COLO829 (cell line): ENCODE measurements around the gene TSPAN4.
A peak's percentile ranks its signal among the peaks of the same experiment; 100 is the strongest.

ENCODE experiments used
- DNase-seq: peaks from one replicate; pipeline ENCODE4 v3.0.0; 2012; ENCODE audit warnings: low spot score

The TSPAN4 gene

DNA sequence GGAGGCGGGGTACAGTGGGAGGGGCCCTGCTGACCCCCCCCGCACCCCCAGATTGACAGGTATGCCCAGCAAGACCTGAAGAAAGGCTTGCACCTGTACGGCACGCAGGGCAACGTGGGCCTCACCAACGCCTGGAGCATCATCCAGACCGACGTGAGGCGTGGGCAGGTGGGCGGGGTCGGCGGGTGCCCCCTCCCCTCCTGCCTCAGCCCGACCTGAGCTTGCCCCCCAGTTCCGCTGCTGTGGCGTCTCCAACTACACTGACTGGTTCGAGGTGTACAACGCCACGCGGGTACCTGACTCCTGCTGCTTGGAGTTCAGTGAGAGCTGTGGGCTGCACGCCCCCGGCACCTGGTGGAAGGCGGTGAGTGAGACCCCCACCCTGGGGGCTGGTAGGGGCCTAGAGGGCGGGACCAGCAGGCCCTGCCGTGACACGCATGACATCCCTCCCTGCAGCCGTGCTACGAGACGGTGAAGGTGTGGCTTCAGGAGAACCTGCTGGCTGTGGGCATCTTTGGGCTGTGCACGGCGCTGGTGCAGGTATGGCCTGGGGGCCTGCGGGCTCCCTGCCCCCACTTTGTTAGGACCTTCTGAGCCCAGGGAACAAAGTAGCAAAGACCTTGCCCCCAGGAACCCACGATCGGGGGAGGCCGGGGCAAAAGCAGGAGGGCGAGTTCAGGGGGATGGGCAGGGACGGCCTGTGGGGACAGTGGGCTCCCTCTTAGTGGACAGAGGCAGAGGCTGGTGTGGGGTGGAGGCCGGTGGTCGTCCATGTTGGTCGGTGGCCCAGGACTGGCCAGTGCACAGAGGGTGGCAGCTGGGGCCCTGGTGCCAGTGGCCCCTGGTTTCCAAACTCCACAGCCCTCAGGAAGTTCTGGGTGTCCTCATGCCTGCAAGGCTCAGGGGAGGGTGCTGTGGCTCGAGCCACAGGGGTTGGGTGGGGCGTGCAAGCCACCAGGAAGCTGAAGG, 23.1 kb downstream of the TSPAN4 start:
- no peak for DNase-seq

DNA sequence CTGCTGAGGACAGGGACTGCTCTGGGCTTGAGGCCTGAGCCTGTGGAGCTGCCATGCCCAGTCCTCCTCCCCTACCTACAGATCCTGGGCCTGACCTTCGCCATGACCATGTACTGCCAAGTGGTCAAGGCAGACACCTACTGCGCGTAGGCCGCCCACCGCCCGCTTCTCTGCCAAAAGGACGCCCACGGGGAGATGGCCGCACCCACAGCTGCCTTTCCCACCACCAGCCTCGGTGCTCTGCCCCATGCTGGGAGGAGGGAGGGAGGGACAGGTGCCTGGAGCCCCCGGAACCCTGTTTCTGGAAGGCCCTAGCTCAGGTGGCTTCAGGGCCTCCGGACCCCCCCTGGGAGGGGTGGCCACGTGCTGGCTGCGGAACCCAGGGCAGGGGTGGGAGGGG, 23.8 kb downstream of the TSPAN4 start:
- DNase-seq: no peak

DNA sequence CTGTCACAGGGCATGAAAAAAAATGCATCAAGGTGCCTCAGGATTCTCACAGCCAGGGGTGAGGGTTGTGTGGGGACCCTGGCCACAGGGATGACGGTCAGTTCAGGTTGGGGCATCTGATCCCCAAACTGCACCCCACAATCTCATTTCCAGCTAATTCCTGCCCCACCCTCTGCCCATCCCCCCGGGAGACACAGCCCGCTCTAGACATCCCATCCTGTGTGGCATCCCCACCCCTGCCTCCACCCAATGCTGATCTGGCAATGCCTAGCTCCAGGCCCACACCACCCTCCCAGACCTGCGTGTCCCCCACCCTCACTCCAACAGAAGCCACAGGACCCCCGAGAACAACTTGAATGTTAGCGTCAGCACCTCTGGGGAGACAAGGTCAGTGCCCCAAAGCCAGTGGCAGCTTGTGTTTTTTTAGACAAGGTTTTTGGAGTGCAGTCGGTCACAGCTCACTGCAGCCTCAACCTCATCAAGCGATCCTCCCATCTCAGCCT, 25.3 kb downstream of the TSPAN4 start:
- DNase-seq: no peak

DNA sequence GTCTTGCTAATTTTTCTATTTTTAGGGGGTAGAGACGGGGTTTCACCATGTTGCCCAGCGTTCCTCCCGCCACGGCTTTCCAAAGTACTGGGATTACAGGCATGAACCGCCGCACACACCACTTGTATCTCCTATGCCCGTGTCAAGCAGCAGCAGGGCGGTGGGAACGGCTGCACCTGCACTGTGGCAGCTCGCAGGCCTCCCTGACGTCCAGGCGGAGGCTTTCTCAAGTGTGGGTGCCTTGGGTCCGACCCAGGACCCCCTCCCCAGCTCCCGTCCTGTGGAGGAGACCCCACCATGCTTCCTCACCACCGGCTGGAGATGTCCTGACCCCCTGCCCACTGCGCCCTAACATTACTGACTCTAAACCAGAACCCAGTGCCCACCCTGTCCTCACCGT, 25.7 kb downstream of the TSPAN4 start:
- DNase-seq: no peak

DNA sequence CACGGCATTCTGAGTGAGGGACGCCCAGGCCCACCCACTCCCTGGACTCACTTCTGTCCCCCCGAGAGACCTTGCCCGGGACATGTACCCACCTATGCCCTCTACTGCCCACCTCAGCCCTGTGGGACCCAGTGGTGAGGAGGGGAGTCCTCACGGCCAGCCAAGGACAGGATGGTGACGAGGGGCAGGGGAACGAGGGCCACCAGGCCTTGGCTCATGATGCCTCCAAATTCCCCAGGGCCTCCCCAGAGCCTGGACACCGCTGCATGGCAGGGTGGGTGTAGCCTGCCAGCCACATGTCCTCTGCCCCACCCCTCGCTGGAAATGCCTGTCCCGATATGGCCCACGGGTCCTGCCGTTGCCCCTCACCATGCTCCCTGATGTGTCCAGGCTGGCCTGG, 26.1 kb downstream of the TSPAN4 start:
- DNase-seq: no peak

DNA sequence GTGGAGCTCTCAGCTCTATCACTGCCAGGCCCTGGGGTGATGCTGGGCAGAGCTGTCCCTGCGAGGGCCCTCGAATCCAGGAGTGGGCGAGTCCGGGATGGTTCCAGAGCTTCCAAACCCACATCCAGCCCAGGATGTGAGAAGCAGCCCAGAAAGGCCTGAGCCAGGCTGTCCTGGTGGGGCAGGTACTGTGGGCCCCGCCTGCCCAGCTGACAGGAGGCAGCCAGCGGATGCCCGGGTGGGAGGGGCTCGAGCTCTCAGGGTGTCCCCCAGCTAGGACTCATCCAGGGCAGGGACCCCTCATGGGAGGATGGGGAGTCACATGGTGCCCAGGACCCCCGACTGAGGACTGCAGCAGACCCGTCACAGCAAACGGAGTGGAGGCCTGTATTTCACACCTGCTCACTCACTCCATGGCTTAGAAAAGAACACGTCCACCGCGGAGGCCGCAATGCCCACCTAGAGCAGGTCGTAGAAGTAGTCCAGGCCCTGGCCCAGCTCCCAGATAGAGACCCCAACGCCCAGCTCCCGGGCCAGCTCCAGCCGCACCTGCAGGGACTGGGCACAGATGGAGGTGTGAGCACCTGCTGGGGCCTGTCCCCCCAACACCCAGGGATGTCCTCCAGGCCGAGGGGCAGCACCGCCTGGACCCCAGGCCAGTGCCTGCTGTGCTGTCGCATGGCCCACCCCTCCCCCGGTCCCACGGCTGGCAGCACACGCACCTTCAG, 26.9 kb downstream of the TSPAN4 start:
- no peak for DNase-seq

DNA sequence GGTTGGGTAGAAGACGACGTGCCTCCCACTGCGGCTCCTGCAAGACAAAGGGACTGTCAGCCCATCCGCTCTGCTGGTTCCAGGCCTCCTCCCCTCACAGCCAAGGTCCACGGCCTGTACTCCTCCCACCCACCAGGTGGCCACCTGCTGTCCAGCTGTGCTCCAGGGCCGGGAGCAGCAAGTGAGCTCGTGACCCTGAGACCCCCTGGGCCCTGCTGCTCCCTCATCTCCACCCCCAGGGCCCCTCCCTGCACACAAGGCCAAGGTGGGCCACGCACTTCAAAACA, 27.4 kb downstream of the TSPAN4 start:
- DNase-seq: no peak

DNA sequence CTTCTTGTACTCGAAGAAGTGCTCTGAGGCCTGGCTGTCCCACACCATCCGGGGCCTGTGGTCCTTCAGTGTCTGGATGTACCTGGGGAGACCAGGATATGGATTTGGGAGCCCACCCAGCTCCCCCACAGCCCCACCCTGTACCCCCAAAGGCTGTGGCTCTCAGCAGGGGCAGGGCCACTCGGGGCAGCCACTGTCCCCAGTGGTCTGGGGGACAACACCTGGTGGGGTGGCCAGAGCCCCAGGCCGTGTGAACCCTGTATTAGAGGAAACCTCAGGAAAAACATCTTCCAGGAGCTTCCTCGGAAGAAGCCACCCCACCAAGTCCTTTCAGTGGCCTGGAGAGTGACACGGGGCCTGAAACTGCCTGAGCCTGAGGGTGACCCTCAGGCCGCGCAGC, 27.8 kb downstream of the TSPAN4 start:
- no peak for DNase-seq

DNA sequence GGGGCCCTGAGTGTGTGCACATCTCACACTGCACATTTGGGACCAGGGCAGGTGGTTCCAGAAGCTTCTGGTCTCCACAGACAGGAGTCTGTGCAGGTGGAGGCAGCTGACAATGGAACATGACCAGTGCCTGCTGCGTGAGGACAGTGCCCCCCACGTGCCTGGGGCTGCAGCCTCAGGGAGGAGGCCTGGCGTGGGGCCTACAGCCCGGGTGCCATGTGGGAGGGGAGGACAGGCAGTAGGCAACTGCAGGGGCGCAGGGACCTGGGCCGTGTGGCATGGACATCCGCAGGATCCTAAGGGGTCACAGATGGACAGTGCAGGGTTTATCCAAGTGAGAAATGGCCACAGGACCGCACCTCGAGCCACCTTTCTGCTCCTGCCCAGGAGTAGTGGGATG, 28.8 kb downstream of the TSPAN4 start:
- DNase-seq: no peak

DNA sequence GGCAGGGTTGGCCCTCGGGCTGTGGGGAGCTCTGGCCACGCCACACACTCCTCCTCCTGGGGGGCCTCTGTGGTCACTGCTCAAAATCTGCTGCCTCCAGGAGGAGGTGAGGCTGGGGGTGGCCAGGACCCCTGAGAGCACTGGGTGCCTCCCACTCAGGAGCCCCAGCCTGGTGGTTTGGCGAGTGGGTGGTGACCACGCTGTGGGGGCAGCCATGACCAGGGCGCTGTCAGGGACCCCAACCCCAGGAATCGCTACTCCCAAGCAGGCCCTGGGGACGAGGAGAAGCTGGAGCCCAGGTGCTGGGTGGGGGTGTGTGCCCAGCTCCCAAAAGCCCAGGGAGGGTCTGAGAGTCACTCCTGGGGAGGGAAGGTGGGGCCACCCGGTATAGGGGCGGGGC, 30.1 kb downstream of the TSPAN4 start:
- no peak for DNase-seq

DNA sequence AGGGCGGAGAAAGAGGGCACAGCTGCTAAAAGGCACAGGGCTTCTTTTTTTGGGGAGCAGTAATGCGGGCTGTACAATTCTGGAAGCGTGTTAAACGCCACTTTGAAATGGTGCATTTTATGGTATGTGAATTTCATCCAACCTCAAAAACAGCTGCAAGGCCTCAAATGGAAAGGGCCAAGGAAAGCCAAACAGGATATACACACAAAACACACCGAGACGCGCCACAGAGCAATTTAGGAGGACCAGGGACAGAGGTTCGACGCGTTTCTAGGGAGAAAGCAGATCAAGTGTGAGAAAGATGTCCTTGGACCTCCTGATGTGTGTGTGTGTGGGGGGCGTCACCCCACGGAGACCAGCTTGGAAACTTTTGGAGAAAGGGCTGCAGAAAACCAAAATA, 31.1 kb downstream of the TSPAN4 start:
- DNase-seq: no peak

DNA sequence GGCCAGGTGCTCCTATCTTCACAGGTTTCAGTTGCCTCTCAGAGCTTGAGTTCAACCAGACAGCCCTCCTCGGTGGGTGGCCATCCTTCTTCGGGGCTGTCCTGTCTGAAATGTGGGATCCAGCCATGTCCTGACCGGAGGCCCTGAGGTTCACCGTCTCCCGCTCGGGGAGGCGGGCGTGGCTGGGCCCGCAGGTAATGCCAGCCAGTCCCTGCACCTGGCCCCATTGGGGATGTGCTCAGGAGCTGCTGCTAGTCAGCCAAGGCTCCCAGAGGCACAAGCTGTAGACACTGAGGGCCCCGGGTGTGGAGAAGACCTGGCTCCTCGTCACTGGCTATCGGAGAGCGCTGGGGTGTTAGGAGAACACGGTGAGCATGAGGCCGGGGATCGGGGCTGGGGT, 32.6 kb downstream of the TSPAN4 start:
- DNase-seq: no peak

DNA sequence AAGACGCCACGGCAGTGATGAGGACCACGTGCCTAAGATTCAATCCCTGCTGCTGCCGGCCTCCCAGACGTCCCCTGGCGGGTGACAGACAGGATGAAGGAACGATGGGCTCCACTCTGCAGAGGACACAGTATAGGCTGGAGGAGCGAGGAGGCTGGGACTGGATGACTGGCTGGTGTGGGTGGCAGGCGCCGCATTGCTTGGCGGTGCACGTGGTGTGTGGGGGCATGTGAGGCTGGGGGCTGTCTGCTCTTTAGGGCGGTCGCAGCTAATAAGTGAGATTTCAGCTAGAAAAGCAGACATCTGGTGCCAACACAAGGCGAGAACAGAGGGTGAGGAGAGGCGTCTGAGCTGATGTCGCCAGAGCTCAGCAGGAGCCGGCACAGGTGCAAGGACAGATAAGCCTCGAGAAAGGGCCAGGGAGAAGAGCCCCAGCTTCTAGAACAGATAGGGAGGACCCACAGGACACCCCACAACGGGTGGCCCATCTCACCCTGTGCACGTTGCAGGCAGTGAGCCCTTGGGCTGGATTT, 33.2 kb downstream of the TSPAN4 start:
- no peak for DNase-seq

DNA sequence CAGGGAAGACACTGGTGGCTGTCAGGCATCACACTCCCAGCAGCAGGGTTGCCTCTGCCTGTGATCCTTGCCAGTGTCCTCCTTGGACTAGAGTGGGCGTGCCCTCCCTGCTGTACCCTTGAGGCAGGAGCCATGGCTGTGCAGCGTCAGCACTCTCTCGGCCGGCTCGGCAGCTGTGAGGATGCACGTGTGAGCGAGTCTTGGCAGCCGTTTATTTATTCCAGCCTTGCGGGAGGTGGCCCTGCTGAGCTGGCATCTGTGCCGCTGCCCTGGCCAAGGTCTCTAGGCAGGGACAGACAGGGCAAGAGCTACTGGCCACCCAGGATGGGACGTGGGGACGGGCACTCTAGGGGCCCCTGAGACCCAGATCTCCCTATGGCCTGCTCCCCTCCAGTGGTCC, 33.9 kb downstream of the TSPAN4 start:
- DNase-seq: no peak

DNA sequence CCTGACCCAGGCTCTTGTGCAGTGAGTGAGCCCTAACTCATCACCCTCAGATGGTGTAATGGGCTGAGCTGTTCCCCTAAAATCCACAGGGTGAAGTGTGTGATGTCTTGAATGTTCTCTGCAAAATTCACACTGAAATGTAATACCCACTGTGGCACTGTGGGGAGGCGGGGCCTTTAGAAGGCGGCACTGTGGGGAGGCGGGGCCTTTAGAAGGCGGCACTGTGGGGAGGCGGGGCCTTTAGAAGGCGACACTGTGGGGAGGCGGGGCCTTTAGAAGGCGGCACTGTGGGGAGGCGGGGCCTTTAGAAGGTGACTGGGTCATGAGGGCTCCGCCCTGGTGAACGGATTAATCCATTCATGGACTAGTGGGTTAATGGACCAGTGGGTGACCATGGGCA, 34.9 kb downstream of the TSPAN4 start:
- peak; percentile 16 for DNase-seq

DNA sequence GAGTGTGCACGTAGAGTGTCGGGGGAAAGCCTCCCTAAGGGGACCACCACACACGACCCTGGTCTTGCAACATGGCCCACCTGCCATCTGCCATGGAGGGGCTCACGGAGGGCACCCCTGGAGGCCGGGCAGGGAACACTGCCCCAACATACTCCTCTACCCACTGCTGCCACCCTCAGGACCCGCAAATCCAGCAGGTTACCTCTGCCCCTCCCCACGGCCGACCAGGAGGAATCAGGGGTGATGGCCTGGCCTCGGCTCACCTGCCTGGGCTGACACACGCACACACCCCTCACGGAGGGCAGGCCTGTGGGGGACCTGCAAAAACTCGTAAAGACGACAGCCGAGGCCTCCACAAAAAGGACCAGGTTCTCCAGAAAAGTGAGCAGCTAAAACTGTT, 37.8 kb downstream of the TSPAN4 start:
- no peak for DNase-seq

DNA sequence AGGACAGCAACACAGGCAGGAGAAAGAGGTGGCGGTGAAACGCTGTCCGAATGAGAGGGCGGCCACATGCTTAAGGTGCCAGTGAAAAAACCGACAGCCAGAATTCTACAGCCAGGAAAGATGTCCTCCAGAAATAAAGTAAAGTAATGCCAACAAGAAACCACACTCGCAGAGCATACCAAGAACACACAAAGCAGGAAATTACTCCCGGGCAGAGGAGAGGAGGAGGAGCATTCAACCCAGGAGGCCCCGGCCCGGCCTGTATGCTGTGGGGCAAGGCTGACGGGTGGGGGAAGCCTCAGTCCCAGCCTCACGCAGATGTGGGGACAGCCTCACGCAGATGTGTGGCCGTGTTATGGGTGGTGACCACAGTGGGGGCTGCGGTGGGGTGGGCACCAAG, 39.9 kb downstream of the TSPAN4 start:
- DNase-seq: no peak

DNA sequence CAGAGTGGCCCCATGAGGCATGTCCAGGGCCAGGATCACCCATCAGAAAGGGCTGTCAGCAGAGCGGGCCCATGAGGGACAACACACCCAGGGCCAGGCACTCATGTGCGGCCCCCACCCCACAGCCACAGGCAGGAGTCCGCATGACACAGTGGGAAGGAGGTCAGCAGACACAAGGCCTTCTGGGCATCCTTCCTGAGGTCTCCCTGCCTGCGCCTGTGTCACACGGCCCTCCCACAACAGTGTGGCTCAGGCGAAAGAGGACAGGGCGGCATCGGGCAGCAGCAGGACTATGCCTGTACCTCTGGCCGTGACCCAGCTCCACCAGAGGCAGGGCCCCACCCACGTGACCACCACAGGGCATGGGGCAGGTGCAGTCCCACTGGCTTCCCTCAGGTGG, 40.9 kb downstream of the TSPAN4 start:
- no peak for DNase-seq

DNA sequence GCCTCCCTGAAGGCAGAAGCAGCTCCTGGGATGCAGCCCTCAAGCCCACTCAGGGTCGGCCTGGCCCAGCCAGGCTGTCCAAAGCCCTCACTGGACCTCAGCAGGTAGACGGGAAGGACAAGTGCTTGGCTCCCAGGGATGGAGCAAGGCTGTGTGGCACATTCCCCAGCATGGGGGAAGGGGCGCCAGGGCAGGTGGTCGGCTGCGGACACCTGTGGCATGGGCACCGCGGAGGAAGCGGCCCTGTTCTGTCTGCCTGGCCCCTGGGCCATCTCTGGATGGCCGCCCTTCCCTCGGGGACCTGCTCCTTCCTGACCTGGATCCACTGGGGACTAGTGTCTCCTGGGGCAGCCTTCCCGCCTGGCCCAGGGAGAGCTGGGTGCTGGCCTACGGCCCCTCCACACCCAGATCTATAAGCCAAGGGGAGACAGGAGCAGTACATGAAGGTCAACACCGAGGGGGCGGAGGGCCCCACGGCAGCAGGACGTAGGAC, 42.0 kb downstream of the TSPAN4 start:
- DNase-seq: no peak

DNA sequence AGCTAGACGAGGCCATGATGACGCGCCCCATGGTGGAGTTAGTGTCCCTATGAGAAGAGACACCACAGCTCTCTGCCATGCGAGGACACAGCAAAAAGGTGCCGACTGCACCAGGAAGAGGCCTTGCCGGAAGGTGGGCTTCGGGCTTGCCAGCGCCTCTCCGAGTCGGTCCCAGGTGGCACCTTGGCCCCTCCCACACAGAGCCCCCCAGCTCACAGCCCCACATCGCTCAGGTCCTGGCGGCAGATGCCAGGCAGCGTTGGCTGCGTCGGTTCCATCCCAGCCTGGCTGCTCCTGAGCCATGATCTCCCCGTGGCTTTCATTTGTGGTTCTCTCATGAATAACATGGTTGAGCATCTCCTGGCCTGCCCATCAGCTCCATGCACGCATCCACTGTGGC, 43.9 kb downstream of the TSPAN4 start:
- DNase-seq: no peak

DNA sequence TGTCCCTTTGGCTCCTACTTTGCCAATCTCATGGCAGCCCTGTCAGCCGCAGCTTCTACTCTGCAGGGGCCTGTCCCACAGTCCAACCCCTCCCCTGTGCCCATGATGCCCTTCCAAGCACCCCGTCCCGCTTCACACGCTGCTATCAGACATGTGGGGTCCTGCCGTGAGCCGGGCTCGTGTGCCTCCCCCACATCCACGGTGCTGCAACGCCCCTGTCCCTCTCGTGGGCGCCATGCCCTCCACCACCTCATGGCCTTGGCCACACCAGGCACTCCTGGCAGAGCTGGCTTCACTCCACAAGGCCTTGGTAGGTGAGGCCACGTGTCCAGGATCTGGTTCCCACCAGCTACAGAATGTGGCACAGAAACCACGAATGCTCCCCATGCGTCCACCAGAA, 44.9 kb downstream of the TSPAN4 start:
- no peak for DNase-seq

DNA sequence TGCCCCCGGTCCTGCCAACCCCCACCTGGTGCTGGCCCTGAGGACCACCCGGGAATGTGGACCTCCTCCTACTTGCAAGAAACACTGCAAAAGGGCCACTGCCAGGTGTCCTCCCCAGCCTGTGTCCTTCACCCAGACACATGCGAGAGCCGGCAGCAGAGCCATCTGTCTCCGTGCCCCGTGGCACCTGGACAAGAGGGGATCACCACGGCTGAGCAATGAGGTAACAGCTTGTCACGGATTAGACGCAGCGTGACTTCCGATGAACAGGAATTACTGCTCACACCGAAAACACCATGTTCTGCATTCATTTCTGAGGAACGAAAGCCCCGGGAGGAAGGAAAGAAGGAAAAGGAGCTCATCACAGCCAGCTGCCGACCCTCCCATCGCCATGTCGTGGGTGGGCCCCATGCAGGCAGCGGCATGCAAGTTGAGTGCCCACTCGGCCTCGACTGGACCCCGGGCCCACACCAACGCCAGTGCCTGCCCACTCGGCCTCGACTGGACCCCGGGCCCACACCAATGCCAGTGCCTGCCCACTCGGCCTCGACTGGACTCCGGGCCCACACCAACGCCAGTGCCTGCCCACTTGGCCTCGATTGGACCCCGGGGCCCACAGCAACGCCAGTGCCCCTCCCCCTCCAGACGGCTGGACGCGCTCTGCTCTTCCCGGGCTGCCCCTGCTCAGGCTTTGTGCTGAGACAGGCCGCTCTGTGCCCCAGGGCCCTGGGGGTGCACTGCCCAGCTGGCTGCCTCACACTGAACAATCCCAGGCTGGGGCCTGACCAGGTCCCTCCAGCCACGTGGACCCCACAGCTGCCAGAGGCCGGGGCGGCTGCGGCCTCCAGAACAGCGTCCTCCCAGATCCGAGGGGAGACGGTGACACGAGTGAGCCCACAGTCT, 45.9 kb downstream of the TSPAN4 start:
- no peak for DNase-seq
